Central memory CD8-positive, alpha-beta T cell (primary cell): ENCODE results near the gene KIF2C.
"Not testable (repeated sequence)": the region's sequence is repeated elsewhere in the genome, so short reads cannot be mapped to it uniquely, and the experiment has no call there.

ENCODE experiments used
- ATAC-seq: fragments of 150-1000 bp; cut with Tn5 transposase; replicated peaks from 2 replicates; pipeline ENCODE4 v1.10.0; 2022; ENCODE audit warnings: mild to moderate bottlenecking, moderate FRiP score, moderate number of reproducible peaks; ENCODE audit not compliant: poor library complexity, severe bottlenecking; ENCODE audit errors: extremely low read depth
- DNase-seq, 2 donors: peaks; one replicate each; pipeline ENCODE4 v3.0.0; 2021; ENCODE audit warnings: low spot score in 2 of 2
- H3K27ac Mint-ChIP-seq: one replicate; pipeline ENCODE4 v1.8.0; 2022; ENCODE audit warnings: low read depth, mild to moderate bottlenecking, moderate library complexity, mixed read lengths
- H3K27me3 Mint-ChIP-seq: one replicate; pipeline ENCODE4 v1.8.0; 2022; ENCODE audit warnings: mixed read lengths
- H3K36me3 Mint-ChIP-seq: one replicate; pipeline ENCODE4 v1.8.0; 2022; ENCODE audit warnings: mild to moderate bottlenecking, moderate library complexity, mixed read lengths; ENCODE audit not compliant: insufficient read depth
- H3K4me1 Mint-ChIP-seq: one replicate; pipeline ENCODE4 v1.8.0; 2022; ENCODE audit warnings: mixed read lengths
- H3K4me3 Mint-ChIP-seq: one replicate; pipeline ENCODE4 v1.8.0; 2022; ENCODE audit warnings: mild to moderate bottlenecking, moderate library complexity, mixed read lengths
- H3K9me3 Mint-ChIP-seq: one replicate; pipeline ENCODE4 v1.8.0; 2022; ENCODE audit warnings: mixed read lengths

The KIF2C gene

DNA sequence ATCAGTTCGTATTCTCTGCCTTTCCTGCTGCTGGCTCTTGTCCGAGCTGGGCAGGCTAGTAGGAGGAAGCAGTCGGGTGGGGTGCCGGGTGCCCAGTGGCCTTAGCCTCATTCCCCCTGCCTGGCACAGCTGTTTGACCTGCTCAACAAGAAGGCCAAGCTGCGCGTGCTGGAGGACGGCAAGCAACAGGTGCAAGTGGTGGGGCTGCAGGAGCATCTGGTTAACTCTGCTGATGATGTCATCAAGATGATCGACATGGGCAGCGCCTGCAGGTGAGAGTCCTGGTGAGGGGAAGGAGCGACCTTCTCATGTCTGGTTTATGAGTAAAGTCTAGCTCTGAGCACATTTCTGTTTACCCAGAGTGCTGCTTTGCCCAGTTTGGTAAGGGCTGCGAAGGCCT lies 19.4 kb downstream of the KIF2C start:
- ATAC-seq (no peak), DNase-seq (no peak)
- Mint-ChIP-seq H3K9me3 (no peaks in the 10 kb centered on the region), H3K27me3 (no peaks in the 10 kb centered on the region), H3K4me1 (no peaks in the 10 kb centered on the region), H3K27ac (no peak overlapping the region), H3K36me3 (peaks cover 4% of the 10 kb centered on the region), H3K4me3 (no peak overlapping the region)

DNA sequence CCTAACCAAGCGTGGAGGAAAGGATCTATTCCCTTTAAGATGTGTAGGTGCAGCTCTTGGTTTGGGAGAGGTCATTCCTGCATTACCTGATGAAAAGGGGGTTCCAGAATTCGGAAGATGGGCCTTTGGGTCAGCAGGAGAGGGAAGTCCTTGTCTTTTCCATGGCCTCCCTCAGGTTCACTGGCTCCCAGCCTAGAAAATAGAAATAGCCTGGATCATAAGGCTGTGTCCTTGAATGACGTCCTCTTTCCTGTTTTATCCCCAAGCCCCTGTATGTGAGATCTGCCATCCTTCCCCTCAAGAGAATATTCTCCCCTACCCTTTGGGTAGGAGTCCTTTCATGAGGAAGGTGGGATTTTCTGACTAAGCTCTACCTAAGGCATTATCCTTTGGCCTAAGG lies 21.2 kb downstream of the KIF2C start:
- DNase-seq (no peak), ATAC-seq (no peak)
- no peaks in the 10 kb centered on the region for H3K27me3 Mint-ChIP-seq
- no peak overlapping the region for H3K27ac Mint-ChIP-seq
- H3K9me3 Mint-ChIP-seq, result no peaks in the 10 kb centered on the region
- H3K4me3 Mint-ChIP-seq, result no peak overlapping the region
- H3K36me3 Mint-ChIP-seq, result peaks cover 4% of the 10 kb centered on the region
- H3K4me1 Mint-ChIP-seq, result no peaks in the 10 kb centered on the region

DNA sequence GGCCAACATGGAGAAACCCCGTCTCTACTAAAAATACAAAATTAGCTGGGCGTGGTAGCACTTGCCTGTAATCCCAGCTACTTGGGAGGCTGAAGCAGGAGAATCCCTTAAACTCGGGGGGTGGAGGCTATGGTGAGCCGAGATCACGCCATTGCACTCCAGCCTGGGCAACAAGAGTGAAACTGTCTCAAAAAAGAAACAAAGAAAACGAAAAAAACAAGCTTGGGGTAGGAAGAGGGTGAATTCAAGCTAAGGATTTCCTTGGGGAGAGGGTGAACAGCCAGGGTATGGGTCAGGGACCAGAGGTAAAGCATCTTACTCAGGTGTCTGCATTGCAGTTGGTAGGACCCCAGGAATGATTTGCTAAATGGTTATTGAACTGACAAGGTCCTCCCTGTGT lies 26.8 kb downstream of the KIF2C start:
- not testable (repeated sequence) for ATAC-seq, H3K27ac Mint-ChIP-seq, H3K36me3 Mint-ChIP-seq, H3K9me3 Mint-ChIP-seq, H3K27me3 Mint-ChIP-seq, H3K4me3 Mint-ChIP-seq, H3K4me1 Mint-ChIP-seq, DNase-seq

DNA sequence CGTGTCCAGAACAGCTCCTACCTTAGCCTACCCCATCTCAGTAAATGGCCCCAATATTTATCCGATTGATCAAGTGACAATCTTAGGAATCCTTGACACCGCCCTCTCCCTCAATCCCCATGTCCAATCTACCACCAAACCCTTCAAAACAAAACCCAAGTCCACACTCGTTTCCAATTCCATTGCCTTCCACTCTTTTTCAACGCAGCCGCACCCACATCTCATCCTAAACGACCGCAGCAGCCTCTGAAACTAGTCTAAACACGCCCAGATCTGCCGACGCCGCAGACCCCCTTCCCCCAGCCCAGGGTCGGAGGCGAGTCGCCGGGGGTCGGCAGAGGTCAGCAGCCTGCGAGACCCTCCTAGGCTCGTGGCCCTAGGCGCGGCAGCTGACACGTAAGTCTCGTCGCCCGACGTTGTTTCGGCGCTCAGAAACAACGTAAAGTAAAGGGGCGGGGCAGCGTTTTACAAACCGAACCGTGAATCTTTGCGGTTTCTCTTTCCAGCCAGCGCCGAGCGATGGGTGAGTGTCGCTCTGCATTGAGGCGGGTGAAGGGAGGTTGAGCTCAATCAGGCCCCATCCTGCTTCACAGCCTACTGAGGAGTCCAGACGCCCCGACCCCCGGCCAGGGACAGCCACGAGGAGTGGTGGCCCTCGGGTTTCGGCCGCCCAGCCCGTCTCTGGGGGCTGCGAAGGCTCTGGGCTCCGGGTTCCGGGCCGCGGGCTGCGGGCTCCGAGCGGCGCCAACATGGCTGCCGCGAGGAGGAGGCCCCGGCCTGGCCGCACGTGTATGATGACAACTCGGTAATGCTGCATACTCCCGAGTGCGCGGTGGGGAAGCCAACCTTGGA lies 35.7 kb downstream of the KIF2C start, which contains the start of gene RPS8:
Gene RPS8 (plus strand): TSS at position 463 of the 852 bp plus-strand sequence. CDS start 57 bp downstream, at position 520.
- H3K4me1 Mint-ChIP-seq, result peaks cover 34% of the 10 kb centered on the region
- no peaks in the 10 kb centered on the region for H3K27me3 Mint-ChIP-seq
- no peaks in the 10 kb centered on the region for H3K9me3 Mint-ChIP-seq
- H3K36me3 Mint-ChIP-seq, result peaks cover 51% of the 10 kb centered on the region
- peak within 1 kb of the TSS; percentile 92 for H3K27ac Mint-ChIP-seq
- H3K4me3 Mint-ChIP-seq, result peak within 1 kb of the TSS; percentile 91
- DNase-seq (peak; percentile 72 to 83), ATAC-seq (peak; percentile 77)

DNA sequence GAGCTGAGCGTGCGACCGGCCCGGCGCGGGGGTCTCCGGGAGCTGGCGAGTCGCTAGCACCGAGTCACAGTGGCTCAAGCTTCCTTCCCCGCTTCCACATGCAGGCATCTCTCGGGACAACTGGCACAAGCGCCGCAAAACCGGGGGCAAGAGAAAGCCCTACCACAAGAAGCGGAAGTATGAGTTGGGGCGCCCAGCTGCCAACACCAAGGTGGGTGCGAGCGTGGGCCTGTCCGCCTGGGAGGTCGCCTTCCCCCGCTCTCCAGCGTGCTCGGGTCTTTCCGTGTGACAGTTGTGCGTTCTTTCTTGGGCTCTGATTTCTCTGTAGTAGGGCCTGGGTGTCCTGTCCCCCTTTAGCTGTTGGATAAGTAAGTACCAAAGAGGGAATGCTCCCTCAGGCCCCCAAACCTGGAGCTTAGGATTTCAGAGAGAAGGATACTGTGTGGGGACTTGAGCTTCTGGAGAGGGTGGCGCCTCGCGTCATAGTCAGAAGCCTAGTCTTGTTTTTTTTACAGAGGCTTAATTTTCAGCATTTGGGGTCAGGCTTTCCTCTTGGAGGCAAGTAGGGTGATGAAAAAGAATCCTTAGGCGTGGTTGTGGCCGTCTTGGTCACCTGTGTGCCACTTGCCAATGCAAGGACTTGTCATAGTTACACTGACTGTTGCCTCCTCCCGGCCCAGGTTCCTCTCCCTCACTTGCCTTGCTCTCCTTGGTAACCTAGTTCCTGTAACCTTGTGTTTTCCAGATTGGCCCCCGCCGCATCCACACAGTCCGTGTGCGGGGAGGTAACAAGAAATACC lies 36.5 kb downstream of the KIF2C start:
- ATAC-seq, result peak; percentile 56
- Mint-ChIP-seq H3K4me3 (peak overlapping the region; percentile 91), H3K27me3 (no peaks in the 10 kb centered on the region), H3K27ac (peak overlapping the region; percentile 92), H3K36me3 (peaks cover 59% of the 10 kb centered on the region), H3K4me1 (peaks cover 34% of the 10 kb centered on the region), H3K9me3 (no peaks in the 10 kb centered on the region)
- peak in 1 of 2 donors; percentile 53 for DNase-seq

DNA sequence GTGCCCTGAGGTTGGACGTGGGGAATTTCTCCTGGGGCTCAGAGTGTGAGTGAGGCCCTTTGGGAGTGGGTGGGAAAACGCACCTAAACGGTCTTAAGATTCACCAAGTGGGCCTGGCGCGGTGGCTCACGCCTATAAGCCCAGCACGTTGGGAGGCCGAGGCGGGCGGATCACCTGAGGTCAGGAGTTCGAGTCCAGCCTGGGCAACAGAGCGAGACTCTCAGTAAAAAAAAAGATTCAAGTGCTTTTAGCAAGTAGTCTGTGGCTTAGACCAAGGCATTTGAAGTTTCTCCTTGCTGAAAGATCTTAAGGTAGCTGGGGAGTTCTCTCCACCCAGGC lies 37.1 kb downstream of the KIF2C start:
- DNase-seq (no peak), ATAC-seq (no peak)
- H3K4me1 Mint-ChIP-seq, result peaks cover 34% of the 10 kb centered on the region
- peak overlapping the region; percentile 92 for H3K27ac Mint-ChIP-seq
- no peaks in the 10 kb centered on the region for H3K9me3 Mint-ChIP-seq
- peaks cover 63% of the 10 kb centered on the region for H3K36me3 Mint-ChIP-seq
- no peaks in the 10 kb centered on the region for H3K27me3 Mint-ChIP-seq
- H3K4me3 Mint-ChIP-seq, result peak overlapping the region; percentile 91

DNA sequence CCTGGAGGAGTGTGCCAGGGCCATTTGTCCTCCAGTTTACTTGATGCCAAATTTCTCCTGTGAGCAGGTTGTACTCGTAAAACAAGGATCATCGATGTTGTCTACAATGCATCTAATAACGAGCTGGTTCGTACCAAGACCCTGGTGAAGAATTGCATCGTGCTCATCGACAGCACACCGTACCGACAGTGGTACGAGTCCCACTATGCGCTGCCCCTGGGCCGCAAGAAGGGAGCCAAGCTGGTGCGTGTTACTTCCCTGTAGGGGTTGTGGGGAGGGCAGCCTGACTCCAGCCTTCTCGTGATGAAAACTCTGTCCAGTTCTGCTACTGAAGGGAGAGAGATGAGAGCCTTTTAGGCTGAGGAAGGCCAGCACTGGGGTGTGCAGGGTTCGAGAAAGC lies 37.9 kb downstream of the KIF2C start:
- DNase-seq, result no peak
- no peak for ATAC-seq
- Mint-ChIP-seq H3K4me3 (peak overlapping the region; percentile 91), H3K4me1 (peaks cover 34% of the 10 kb centered on the region), H3K27me3 (no peaks in the 10 kb centered on the region), H3K36me3 (peaks cover 64% of the 10 kb centered on the region), H3K9me3 (no peaks in the 10 kb centered on the region), H3K27ac (peak overlapping the region; percentile 92)

DNA sequence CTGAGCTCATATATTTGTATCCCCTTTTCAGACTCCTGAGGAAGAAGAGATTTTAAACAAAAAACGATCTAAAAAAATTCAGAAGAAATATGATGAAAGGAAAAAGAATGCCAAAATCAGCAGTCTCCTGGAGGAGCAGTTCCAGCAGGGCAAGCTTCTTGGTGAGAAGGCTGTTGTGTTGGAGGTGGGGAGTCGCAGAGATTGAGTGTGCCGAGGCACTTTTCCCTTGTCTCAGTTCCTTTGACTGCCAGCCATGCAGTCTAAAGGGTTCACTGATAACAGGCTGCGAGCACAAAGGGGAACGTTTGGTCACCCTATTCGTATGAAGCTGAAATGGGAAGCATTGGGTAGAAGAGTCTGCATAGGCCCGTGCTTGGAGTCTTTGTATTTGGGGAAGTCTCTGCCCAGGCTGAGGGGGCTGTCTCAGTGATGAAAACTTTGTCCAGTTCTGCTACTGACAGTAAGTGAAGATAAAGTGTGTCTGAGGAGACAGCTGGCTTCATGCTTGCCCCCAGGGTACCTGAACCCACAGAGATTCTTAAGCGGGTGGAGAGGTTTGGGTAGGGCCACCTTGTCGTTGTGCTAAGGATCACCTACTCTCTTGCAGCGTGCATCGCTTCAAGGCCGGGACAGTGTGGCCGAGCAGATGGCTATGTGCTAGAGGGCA lies 38.5 kb downstream of the KIF2C start:
- Mint-ChIP-seq H3K27me3 (no peaks in the 10 kb centered on the region), H3K4me1 (peaks cover 34% of the 10 kb centered on the region), H3K36me3 (peaks cover 64% of the 10 kb centered on the region), H3K4me3 (peak overlapping the region; percentile 91), H3K27ac (peak overlapping the region; percentile 92), H3K9me3 (no peaks in the 10 kb centered on the region)
- DNase-seq (no peak), ATAC-seq (no peak)

DNA sequence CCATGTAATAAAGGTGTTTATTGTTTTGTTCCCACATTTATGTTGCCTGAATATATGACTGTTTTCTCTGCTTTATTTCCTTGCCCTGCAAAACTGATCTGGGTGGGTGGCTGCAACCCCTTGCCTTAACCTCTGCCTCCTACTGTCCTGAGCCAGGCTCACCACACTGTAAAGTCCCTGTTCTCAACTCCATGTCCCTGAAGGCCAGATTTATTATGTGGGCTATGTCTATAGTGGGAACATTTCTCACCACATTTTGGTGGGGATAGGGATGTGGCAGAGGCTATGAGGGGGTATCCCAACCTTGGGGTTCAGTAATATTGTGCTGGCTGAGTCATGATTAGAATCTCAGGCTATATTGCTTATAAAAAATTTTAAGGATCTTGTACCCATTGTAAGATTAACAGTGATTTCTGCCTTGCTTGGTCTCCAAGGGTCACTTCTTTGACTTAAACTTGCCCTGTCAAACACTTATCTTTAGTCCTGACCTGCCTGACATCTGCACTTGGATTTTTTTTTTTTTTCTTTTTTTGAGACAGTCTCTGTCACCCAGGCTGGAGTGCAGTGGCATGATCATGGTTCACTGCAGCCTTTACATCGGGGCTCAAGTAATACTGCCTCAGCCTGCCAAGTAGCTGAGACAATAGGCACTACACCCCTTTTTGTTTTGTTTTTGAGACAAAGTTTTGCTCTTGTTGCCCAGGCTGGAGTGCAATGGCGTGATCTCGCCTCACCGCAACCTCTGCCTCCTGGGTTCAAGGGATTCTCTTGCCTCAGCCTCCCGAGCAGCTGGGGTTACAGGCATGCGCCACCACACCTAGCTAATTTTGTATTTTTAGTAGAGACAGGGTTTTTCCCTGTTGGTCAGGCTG lies 39.3 kb downstream of the KIF2C start:
- Mint-ChIP-seq H3K9me3 (no peaks in the 10 kb centered on the region), H3K27me3 (no peaks in the 10 kb centered on the region), H3K4me1 (peaks cover 36% of the 10 kb centered on the region), H3K27ac (no peak overlapping the region), H3K36me3 (peaks cover 64% of the 10 kb centered on the region), H3K4me3 (peak overlapping the region; percentile 2)
- no peak for ATAC-seq
- no peak for DNase-seq

DNA sequence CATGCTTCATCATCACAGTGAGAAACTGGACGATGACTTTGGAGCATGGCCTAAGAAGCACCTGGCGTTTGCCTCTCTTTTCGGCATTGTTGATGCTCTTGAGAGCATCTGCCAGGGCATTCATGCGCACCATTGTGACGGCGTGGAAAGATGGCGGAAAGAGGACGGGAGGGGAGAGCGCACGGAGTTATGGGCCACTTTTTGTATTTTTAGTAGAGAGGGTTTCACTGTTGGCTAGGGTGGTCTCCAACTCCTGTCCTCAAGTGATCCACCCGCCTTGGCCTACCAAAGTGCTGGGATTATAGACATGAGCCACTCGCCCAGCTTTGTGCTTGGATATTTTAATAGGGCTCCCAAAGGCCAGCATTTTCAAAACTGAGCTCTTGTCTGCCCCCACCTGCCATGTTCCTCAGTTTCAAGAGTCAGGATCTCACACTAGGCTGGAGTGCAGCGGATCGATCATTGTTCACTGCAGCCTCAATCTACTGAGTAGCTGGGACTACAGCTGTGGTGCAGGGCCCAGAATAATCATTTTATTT lies 41.0 kb downstream of the KIF2C start:
- Mint-ChIP-seq H3K27me3 (no peaks in the 10 kb centered on the region), H3K36me3 (peaks cover 57% of the 10 kb centered on the region), H3K9me3 (no peaks in the 10 kb centered on the region), H3K4me1 (peaks cover 38% of the 10 kb centered on the region), H3K4me3 (no peak overlapping the region), H3K27ac (no peak overlapping the region)
- ATAC-seq, result no peak
- DNase-seq, result no peak

DNA sequence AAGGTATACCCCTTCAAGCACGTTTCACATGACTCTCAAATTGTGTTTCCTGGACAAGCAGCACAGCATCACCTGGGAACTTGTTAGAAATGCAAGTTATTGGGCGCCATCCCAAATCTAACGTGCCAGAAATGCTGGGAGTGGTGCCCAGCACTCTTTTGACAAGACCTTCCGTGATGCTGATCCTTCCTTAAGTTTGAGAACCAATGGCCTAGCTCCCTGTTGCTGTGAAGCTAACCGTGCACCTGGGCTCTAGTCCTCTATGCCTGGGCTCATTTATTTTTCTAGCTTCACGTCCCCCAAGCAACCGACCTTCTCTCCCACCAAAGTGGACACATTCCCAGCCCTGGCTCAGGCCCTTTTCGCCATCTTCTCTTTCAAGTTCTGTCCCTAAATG lies 44.1 kb downstream of the KIF2C start:
- peaks cover 31% of the 10 kb centered on the region for H3K36me3 Mint-ChIP-seq
- peaks cover 27% of the 10 kb centered on the region for H3K4me1 Mint-ChIP-seq
- no peaks in the 10 kb centered on the region for H3K9me3 Mint-ChIP-seq
- H3K27ac Mint-ChIP-seq, result peak overlapping the region; percentile 53
- no peak for ATAC-seq
- peak overlapping the region; percentile 59 for H3K4me3 Mint-ChIP-seq
- no peaks in the 10 kb centered on the region for H3K27me3 Mint-ChIP-seq
- no peak for DNase-seq
